Lung (tissue), 12 donors: Measurements from ENCODE around the gene CHST11. TPM values are rescaled to one million over a fixed set of nuclear protein-coding genes. Genes with fewer than 3 reads are reported as not detected.

Experiments
- ATAC-seq: fragments of 200-7000 bp; cut with Tn5 transposase; one replicate; pipeline ENCODE4 v1.9.1; 2020; ENCODE audit warnings: moderate number of reproducible peaks; ENCODE audit not compliant: insufficient read depth, low FRiP score
- DNase-seq, 3 donors: peaks; one replicate each; pipeline ENCODE4 v3.0.0-alpha.2; 2013 to 2017
- H3K27ac ChIP-seq, 2 donors: one replicate each; pipeline ENCODE4 v1.5.1; 2013; ENCODE audit warnings: mild to moderate bottlenecking in 2 of 2, moderate library complexity in 2 of 2, control low read depth in 1 of 2, inconsistent platforms in 1 of 2, low read depth in 1 of 2, low read length in 1 of 2
- H3K27me3 ChIP-seq, 3 donors: one replicate each; pipeline ENCODE4 v1.5.1; 2013; ENCODE audit warnings: low read length in 2 of 3; ENCODE audit not compliant: control insufficient read depth in 3 of 3, insufficient read depth in 3 of 3
- H3K36me3 ChIP-seq, 4 donors: one replicate each; pipeline ENCODE4 v1.5.1; 2013; ENCODE audit warnings: low read length in 4 of 4, mild to moderate bottlenecking in 1 of 4, moderate library complexity in 1 of 4; ENCODE audit not compliant: control insufficient read depth in 4 of 4, insufficient read depth in 4 of 4
- H3K4me1 ChIP-seq, 5 donors: one replicate each; pipeline ENCODE4 v1.5.1; 2013; ENCODE audit warnings: low read length in 5 of 5, mild to moderate bottlenecking in 2 of 5, moderate library complexity in 1 of 5; ENCODE audit not compliant: control insufficient read depth in 5 of 5, insufficient read depth in 5 of 5
- H3K4me3 ChIP-seq: one replicate; pipeline ENCODE4 v1.5.1; 2013; ENCODE audit warnings: mild to moderate bottlenecking, control low read depth, moderate library complexity
- H3K9ac ChIP-seq, 2 donors: one replicate each; pipeline ENCODE4 v1.5.1; 2013; ENCODE audit warnings: low read length in 2 of 2, control low read depth in 1 of 2; ENCODE audit not compliant: insufficient read depth in 1 of 2
- H3K9me3 ChIP-seq, 4 donors: one replicate each; pipeline ENCODE4 v1.5.1; 2013; ENCODE audit warnings: low read length in 3 of 4, mild to moderate bottlenecking in 1 of 4, moderate library complexity in 1 of 4; ENCODE audit not compliant: control insufficient read depth in 4 of 4, insufficient read depth in 3 of 4
- CTCF ChIP-seq: IDR thresholded peaks from 2 replicates; pipeline ENCODE4 v1.5.1; 2012; ENCODE audit warnings: mild to moderate bottlenecking; ENCODE audit errors: control extremely low read depth, extremely low read depth
- WGBS, 2 donors: extraction: QIAGEN DNeasy Blood & Tissue Kit; methylation state at CpG; one replicate each; pipeline ENCODE4 v1.1.7; 2013; 5-methylcytosine and 5-hydroxymethylcytosine counted together
- polyA plus RNA-seq, 2 donors: library from polyadenylated mRNA; stranded (reverse); fragments of 200-250 nt; gene quantifications; one replicate each; pipeline ENCODE4 v1.2.1, GENCODE V29; 2013
- total RNA-seq, 2 donors: library from RNA; depleted of rRNA in 1 of 2; stranded (reverse); fragments of >200 nt in 1 of 2; gene quantifications; one replicate each; pipeline ENCODE4 v1.2.1, GENCODE V29; 2014 to 2021
- donor health status: control.
- donor health status: control.
- donor health status: Bipolar disorder and iron deficiency.
- donor health status: healthy.
- donor health status: DM: yes; HTN: yes; CAD: no.

Gene CHST11
- total and polyA plus RNA-seq, 4 donors, result 9.0 to 63.2 (median 27.7) TPM

- Histone ChIP-seq H3K4me3 (no peak overlapping the region), H3K27me3 (no peaks in the 10 kb centered on the region), H3K36me3 (no peaks in the 10 kb centered on the region), H3K27ac (no peak overlapping the region), H3K9ac (no peak overlapping the region), H3K4me1 (peaks cover 0 to 23% (median 21%) of the 10 kb centered on the region in 5 donors), H3K9me3 (no peaks in the 10 kb centered on the region)
- TF ChIP-seq CTCF, result no peak
- WGBS, 2 donors, result 94 to 96% methylated on average over 14 of the region's 14 CpGs
- ATAC-seq (no peak), DNase-seq (no peak)
These were observed 282.3 kb downstream of the CHST11 start for GRCh38 chr12:104738776-104739642.

GRCh38 chr12:104740668-104741067 lies 283.9 kb downstream of the CHST11 start:
- no peak for DNase-seq
- H3K27me3 ChIP-seq, result no peaks in the 10 kb centered on the region
- peak overlapping the region in 1 of 2 donors; percentile 46 for H3K27ac ChIP-seq
- no peaks in the 10 kb centered on the region for H3K36me3 ChIP-seq
- peaks cover 0 to 21% (median 21%) of the 10 kb centered on the region in 5 donors for H3K4me1 ChIP-seq
- H3K4me3 ChIP-seq, result no peak overlapping the region
- H3K9me3 ChIP-seq, result no peaks in the 10 kb centered on the region
- WGBS, 2 donors, result 12 to 39% methylated on average over 6 of the region's 6 CpGs
- no peak overlapping the region for H3K9ac ChIP-seq
- ATAC-seq, result peak; percentile 51
- no peak for TF ChIP-seq CTCF

DNA sequence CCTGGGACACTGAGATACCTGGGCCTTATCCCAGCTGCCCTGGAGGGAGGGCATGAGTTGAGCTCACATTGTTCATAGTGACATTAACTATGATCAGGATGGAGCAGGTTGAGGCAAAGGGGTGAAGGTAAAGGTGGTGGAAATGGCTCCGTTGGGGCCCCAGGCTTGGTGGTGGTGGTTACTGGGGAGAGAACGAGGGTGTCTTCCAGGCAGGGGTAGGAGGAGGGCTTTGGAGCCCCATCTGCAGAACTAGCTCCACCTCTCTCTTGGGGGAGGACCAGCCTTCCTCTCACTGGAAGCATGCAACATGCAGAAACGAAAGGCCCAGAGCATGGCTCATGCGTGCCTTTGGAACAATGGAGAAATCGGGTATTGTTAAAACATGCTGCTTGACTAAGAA lies 284.3 kb downstream of the CHST11 start:
- H3K9me3 ChIP-seq, result no peaks in the 10 kb centered on the region
- peaks cover 0 to 21% (median 17%) of the 10 kb centered on the region in 5 donors for H3K4me1 ChIP-seq
- TF ChIP-seq CTCF, result no peak
- peak overlapping the region in 1 of 2 donors; percentile 46 for H3K27ac ChIP-seq
- H3K36me3 ChIP-seq, result no peaks in the 10 kb centered on the region
- ATAC-seq (no peak), DNase-seq (no peak)
- no peak overlapping the region for H3K4me3 ChIP-seq
- WGBS, 2 donors, result 80 to 83% methylated on average over 5 of the region's 5 CpGs
- no peak overlapping the region for H3K9ac ChIP-seq
- no peaks in the 10 kb centered on the region for H3K27me3 ChIP-seq
